PC-3 (cell line): ENCODE data around the gene BEST3.

ENCODE experiments used
- EZH2 ChIP-seq: fragments of 300-600 bp; sonication (generic); IDR thresholded peaks from one replicate; pipeline ENCODE4 v1.6.1; 2017; ENCODE audit warnings: antibody characterized with exemption, mild to moderate bottlenecking, low read length; ENCODE audit not compliant: unreplicated experiment
- TF ChIP-seq, protein P1 (sequence below): fragments of 300-600 bp; sonication (generic); conservative IDR thresholded peaks from 2 replicates; pipeline ENCODE4 v1.5.1; 2017; ENCODE audit warnings: antibody characterized with exemption, low read depth, mild to moderate bottlenecking, low read length

DNA sequence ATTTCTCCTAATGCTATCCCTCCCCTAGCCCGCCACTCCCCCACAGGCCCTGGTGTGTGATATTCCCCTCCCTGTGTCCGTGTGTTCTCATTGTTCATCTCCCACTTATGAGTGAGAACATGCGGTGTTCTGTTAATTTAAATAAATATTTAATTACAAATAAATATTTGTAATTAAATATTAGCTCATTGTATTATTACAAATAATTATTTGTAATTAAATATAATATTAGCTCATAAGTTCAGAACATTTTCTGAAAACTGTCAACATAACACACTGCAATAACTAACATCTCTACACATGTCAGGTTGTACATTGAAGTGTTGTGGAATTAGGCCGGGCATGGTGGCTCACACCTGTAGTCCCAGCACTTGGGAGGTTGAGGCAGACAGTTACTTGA lies 45.0 kb upstream of the BEST3 start:
- TF ChIP-seq, protein P1, sequence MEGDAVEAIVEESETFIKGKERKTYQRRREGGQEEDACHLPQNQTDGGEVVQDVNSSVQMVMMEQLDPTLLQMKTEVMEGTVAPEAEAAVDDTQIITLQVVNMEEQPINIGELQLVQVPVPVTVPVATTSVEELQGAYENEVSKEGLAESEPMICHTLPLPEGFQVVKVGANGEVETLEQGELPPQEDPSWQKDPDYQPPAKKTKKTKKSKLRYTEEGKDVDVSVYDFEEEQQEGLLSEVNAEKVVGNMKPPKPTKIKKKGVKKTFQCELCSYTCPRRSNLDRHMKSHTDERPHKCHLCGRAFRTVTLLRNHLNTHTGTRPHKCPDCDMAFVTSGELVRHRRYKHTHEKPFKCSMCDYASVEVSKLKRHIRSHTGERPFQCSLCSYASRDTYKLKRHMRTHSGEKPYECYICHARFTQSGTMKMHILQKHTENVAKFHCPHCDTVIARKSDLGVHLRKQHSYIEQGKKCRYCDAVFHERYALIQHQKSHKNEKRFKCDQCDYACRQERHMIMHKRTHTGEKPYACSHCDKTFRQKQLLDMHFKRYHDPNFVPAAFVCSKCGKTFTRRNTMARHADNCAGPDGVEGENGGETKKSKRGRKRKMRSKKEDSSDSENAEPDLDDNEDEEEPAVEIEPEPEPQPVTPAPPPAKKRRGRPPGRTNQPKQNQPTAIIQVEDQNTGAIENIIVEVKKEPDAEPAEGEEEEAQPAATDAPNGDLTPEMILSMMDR, result no peak
- no peak for TF ChIP-seq EZH2
